Immature natural killer cell (primary cell): ENCODE measurements around the gene ANKRD9. TPM values are rescaled to one million over a fixed set of nuclear protein-coding genes. Genes with fewer than 3 reads are reported as not detected.
A peak's percentile ranks its signal among the peaks of the same experiment; 100 is the strongest.

Experiments
- DNase-seq, 3 donors: peaks; one replicate each; pipeline ENCODE4 v3.0.0; 2022; ENCODE audit warnings: mixed read lengths in 1 of 3
- H3K27ac Mint-ChIP-seq, 6 donors: one replicate each; pipeline ENCODE4 v1.8.0; 2020; ENCODE audit warnings: mixed read lengths in 6 of 6, mild to moderate bottlenecking in 5 of 6, inconsistent platforms in 4 of 6, moderate library complexity in 3 of 6
- H3K27me3 Mint-ChIP-seq, 3 donors: one replicate each; pipeline ENCODE4 v1.8.0; 2020 to 2021; ENCODE audit warnings: low read depth in 3 of 3, mild to moderate bottlenecking in 3 of 3, mixed read lengths in 3 of 3, moderate library complexity in 3 of 3, inconsistent platforms in 1 of 3
- H3K36me3 Mint-ChIP-seq, 3 donors: one replicate each; pipeline ENCODE4 v1.8.0; 2020; ENCODE audit warnings: mixed read lengths in 3 of 3, inconsistent platforms in 2 of 3, mild to moderate bottlenecking in 2 of 3
- H3K4me1 Mint-ChIP-seq, 2 donors: one replicate each; pipeline ENCODE4 v1.8.0; 2020; ENCODE audit warnings: inconsistent platforms in 2 of 2, mild to moderate bottlenecking in 2 of 2, mixed read lengths in 2 of 2, moderate library complexity in 1 of 2
- H3K4me3 Mint-ChIP-seq, 5 donors: one replicate each; pipeline ENCODE4 v1.8.0; 2020; ENCODE audit warnings: mild to moderate bottlenecking in 5 of 5, mixed read lengths in 5 of 5, inconsistent platforms in 3 of 5, moderate library complexity in 3 of 5
- H3K9me3 Mint-ChIP-seq, 6 donors: one replicate each; pipeline ENCODE4 v1.8.0; 2020; ENCODE audit warnings: mild to moderate bottlenecking in 6 of 6, mixed read lengths in 6 of 6, inconsistent platforms in 4 of 6, moderate library complexity in 3 of 6
- polyA plus RNA-seq, 3 donors: library from polyadenylated mRNA; unstranded; fragments of 300-500 nt; fragmentation: Illumina TruSeq; gene quantifications; one replicate each; pipeline ENCODE4 v1.2.3, GENCODE V29; 2021

ANKRD9 gene
- polyA plus RNA-seq, 3 donors from 2014 or later = 0.22 to 2.1 (median 0.44) TPM

DNA sequence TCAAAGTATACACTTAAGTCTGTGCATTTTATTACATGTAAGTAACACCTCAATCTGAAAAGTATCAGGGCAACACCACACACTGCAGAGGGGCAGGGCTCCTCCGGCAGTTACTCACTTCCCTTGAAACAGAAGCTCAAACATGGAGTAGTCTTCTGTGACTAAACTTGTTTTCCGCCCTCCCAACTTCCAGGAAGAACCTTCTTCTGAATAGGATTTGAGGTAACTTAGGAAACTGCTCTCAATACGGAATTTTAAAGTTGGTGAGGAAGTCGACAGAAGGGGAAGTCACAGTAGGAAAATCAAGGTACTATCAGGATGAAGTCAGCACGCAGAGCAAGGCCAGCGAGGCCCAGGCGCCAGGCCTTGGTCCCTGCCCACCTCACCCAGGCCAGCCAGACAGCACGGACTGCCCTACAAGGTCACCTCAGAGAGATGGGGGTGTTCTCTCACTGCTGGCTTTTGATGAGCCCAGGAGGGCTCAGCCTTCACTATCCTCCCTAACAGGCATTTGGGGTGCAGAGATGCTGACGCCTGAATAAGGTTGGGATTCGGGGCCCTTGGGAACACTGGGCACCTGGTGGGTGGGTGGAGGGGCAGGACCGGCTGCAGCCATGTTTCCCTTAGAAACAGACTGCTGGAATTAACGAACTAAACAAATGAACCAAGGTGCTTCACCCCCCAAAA is 5.8 kb downstream of the ANKRD9 start:
- H3K36me3 Mint-ChIP-seq = peaks cover 0 to 9% (median 9%) of the 10 kb centered on the region in 3 donors
- H3K4me3 Mint-ChIP-seq = no peak overlapping the region
- DNase-seq = no peak
- no peaks in the 10 kb centered on the region for H3K9me3 Mint-ChIP-seq
- peak overlapping the region in 2 of 6 donors; percentile 54 to 58 for H3K27ac Mint-ChIP-seq
- H3K27me3 Mint-ChIP-seq = peaks cover 0 to 13% (median 3%) of the 10 kb centered on the region in 3 donors
- H3K4me1 Mint-ChIP-seq = peaks cover 16% of the 10 kb centered on the region in 2 donors

DNA sequence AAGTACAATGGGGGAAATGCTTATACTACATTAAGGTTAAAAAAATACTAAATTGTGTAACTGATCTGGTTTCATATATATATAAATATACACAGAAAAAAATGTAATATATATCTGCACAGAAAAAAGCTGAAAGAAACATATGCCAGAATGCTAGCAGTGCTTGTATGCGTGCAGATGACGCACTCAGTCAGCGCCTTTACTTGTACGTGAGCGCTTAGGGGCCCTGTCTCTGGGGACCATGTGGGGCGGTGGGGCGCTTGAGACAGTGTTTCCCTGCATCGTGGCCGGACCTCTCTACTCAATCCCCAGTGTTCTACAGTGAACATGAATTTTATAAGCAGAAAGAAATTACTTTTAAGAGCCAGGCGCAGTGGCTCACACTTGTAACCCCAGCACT is 7.0 kb downstream of the ANKRD9 start:
- Mint-ChIP-seq H3K9me3 (no peaks in the 10 kb centered on the region), H3K4me1 (peaks cover 16 to 18% of the 10 kb centered on the region in 2 donors), H3K4me3 (no peak overlapping the region), H3K27ac (peak overlapping the region in 3 of 6 donors; percentile 15 to 56 (median 19)), H3K27me3 (peaks cover 0 to 14% (median 3%) of the 10 kb centered on the region in 3 donors), H3K36me3 (peaks cover 0 to 12% (median 9%) of the 10 kb centered on the region in 3 donors)
- no peak for DNase-seq

DNA sequence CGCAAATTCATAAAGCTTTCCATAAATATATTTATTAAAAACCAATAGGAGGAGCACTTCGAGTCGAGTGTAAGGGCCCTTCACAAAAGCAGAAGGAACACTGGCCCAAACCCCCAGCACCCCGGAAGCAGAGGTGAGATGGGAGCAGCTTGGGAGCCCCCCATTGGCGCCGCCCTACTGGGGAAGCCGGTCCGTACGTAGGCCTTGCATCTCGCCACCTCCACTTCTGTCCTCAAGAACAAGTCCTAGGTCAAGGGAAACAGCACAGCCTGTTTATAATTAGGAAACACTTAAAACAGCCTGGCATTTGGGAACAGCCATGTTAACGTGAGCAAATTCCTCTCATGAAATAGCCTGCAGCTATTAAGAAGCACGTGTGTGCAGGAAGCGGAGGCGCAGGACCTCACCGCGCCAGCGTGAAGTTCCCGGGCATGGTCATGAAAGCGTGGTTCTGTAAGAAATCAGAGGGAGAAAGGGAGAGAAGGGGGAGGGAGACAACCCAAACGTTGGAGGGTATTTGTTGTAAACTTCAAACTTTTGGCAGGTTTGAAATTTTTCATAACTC is 7.7 kb downstream of the ANKRD9 start:
- H3K9me3 Mint-ChIP-seq = no peaks in the 10 kb centered on the region
- H3K27ac Mint-ChIP-seq = peak overlapping the region in 4 of 6 donors; percentile 33 to 93 (median 76)
- H3K27me3 Mint-ChIP-seq = peaks cover 0 to 14% (median 3%) of the 10 kb centered on the region in 3 donors
- peaks cover 16 to 18% of the 10 kb centered on the region in 2 donors for H3K4me1 Mint-ChIP-seq
- peaks cover 0 to 12% (median 9%) of the 10 kb centered on the region in 3 donors for H3K36me3 Mint-ChIP-seq
- no peak for DNase-seq
- H3K4me3 Mint-ChIP-seq = no peak overlapping the region

DNA sequence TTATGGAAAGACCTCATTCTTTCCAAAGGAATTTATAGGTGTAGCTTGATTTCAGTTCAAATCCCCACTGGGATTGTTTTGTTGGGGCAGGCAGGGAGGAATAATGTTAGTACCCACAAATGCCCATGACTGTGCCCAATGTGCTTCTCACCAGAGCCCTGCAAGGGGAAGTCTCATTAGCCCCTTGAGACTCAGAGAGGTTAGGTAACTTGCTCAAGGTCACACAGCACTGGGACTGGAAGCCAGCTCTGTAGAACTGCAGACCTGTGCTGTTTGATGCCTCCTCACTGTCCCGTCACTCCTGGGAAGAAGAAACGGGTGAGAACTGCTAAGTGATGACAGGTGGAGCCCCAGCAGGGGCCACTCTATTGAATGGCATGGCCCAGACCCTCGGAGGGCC is 8.9 kb downstream of the ANKRD9 start:
- DNase-seq = peak in 1 of 3 donors; percentile 28
- Mint-ChIP-seq H3K27me3 (peaks cover 0 to 12% (median 0%) of the 10 kb centered on the region in 3 donors), H3K4me3 (peak overlapping the region in 2 of 5 donors; percentile 7 to 53), H3K36me3 (peaks cover 0 to 12% (median 9%) of the 10 kb centered on the region in 3 donors), H3K27ac (peak overlapping the region; percentile 88 to 97 (median 93)), H3K9me3 (no peaks in the 10 kb centered on the region), H3K4me1 (peaks cover 16 to 18% of the 10 kb centered on the region in 2 donors)

DNA sequence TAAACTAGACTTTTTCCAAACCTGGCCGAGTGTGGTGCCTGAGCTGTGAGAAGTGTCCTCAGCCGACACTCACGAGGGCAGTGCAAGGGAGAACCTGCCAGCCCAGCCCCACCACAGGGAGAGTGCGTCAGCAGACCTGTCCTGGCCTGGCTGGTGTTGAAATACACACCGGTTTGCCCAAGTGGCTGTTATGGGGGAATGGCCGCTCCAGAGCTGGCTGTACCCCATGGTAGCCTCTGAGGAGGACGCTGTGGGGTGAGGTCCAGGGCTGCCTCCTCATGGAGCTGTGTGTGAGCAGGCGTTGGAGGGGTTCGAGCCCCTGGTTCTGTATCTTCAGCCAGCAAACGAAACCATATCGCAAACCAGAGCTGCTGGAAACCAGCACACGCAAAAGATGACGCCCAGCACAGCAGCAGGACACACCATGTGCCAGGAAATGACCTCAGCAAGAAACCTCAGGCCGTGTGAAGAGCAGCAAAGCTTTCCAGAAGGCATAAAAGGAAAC is 9.4 kb downstream of the ANKRD9 start:
- peaks cover 0 to 10% (median 0%) of the 10 kb centered on the region in 3 donors for H3K27me3 Mint-ChIP-seq
- DNase-seq = peak; percentile 45 to 73 (median 55)
- peaks cover 16 to 18% of the 10 kb centered on the region in 2 donors for H3K4me1 Mint-ChIP-seq
- H3K27ac Mint-ChIP-seq = peak overlapping the region; percentile 88 to 97 (median 93)
- no peaks in the 10 kb centered on the region for H3K9me3 Mint-ChIP-seq
- H3K4me3 Mint-ChIP-seq = peak overlapping the region in 3 of 5 donors; percentile 7 to 53 (median 49)
- H3K36me3 Mint-ChIP-seq = peaks cover 0 to 12% (median 9%) of the 10 kb centered on the region in 3 donors

- H3K27me3 Mint-ChIP-seq = peaks cover 0 to 10% (median 0%) of the 10 kb centered on the region in 3 donors
- H3K36me3 Mint-ChIP-seq = peaks cover 0 to 12% (median 9%) of the 10 kb centered on the region in 3 donors
- H3K27ac Mint-ChIP-seq = peak overlapping the region; percentile 88 to 97 (median 93)
- no peaks in the 10 kb centered on the region for H3K9me3 Mint-ChIP-seq
- peaks cover 16 to 18% of the 10 kb centered on the region in 2 donors for H3K4me1 Mint-ChIP-seq
- H3K4me3 Mint-ChIP-seq = peak overlapping the region in 3 of 5 donors; percentile 7 to 53 (median 41)
- no peak for DNase-seq
Observed at GRCh38 chr14:102499401-102500157, 10.0 kb downstream of the ANKRD9 start.

DNA sequence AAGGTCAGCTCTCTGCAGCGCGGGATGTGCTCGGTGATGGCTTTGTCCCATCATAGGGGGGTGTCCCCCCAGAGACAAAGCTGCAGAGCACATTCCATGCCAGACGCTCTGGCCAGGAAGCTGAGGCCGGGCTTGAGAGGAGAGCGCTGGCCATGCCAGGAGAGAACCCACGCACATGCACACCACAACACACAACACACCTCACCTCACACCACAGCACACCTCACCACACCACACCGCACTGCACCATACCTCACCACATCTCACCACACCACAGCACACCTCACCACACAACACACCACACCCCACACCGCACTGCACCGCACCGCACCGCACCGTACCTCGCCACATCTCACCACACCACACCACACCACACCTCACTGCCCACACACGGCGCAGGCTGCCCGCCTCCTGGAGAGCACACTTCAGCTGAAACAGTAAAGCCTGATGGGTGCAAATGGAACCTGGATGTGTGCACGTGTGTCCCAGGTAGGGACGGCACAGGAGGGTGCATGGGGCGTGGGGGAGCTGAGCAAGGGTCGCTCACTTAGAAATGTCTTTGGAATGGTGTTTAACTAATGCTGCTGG is 10.8 kb downstream of the ANKRD9 start:
- Mint-ChIP-seq H3K27ac (peak overlapping the region; percentile 34 to 97 (median 82)), H3K4me1 (peaks cover 16 to 18% of the 10 kb centered on the region in 2 donors), H3K27me3 (peaks cover 0 to 10% (median 0%) of the 10 kb centered on the region in 3 donors), H3K36me3 (peaks cover 0 to 12% (median 9%) of the 10 kb centered on the region in 3 donors), H3K9me3 (no peaks in the 10 kb centered on the region), H3K4me3 (peak overlapping the region in 1 of 5 donors; percentile 24)
- DNase-seq = no peak

GRCh38 chr14:102497998-102498677 is 11.4 kb downstream of the ANKRD9 start:
- Mint-ChIP-seq H3K36me3 (peaks cover 0 to 12% (median 9%) of the 10 kb centered on the region in 3 donors), H3K4me1 (peaks cover 16 to 18% of the 10 kb centered on the region in 2 donors), H3K9me3 (no peaks in the 10 kb centered on the region), H3K4me3 (no peak overlapping the region), H3K27ac (peak overlapping the region in 3 of 6 donors; percentile 46 to 69 (median 55)), H3K27me3 (peaks cover 0 to 10% (median 0%) of the 10 kb centered on the region in 3 donors)
- DNase-seq = no peak

DNA sequence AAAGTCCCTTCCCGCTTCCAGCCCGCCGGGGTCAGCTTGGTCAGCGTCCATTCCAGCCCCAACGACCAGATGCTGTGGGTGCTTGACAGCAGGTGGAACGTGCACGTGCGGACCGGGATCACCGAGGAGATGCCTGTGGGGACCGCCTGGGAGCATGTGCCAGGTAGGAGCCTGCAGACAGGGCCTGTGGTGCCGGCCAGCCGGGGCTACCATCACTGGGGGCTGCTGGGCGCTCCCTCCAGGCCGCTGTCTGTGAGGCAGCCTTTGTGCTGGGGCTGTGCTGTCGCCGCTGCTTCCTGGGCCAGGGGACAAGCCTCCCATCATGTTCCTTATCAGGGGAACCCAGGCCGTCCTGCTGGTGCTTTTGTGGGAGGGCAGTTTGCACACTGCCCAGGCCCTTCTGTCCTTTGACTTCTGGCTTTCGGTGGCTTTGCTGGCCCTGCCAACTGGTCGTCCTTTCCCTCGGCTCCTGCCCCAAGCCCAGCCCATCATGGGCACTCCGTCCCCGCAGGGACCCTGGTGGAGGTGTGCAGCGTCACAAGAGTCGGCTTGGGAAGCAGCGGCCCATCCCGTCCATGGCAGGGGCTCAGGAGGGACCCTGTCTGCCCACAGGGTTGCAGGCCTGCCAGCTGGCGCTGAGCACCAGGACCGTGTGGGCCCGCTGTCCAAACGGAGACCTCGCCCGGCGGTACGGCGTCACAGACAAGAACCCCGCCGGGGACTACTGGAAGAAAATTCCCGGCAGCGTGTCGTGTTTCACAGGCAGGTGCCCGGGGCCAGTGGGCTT is 12.4 kb downstream of the ANKRD9 start:
- Mint-ChIP-seq H3K27ac (peak overlapping the region in 2 of 6 donors; percentile 55 to 69), H3K4me1 (peaks cover 16 to 18% of the 10 kb centered on the region in 2 donors), H3K9me3 (no peaks in the 10 kb centered on the region), H3K36me3 (peaks cover 0 to 12% (median 9%) of the 10 kb centered on the region in 3 donors), H3K4me3 (no peak overlapping the region), H3K27me3 (peaks cover 0 to 10% (median 0%) of the 10 kb centered on the region in 3 donors)
- no peak for DNase-seq

GRCh38 chr14:102496331-102496691 is 13.3 kb downstream of the ANKRD9 start:
- Mint-ChIP-seq H3K36me3 (peaks cover 0 to 12% (median 9%) of the 10 kb centered on the region in 3 donors), H3K9me3 (no peaks in the 10 kb centered on the region), H3K27me3 (peaks cover 0 to 8% (median 0%) of the 10 kb centered on the region in 3 donors), H3K4me3 (no peak overlapping the region), H3K4me1 (peaks cover 16 to 18% of the 10 kb centered on the region in 2 donors), H3K27ac (peak overlapping the region in 1 of 6 donors; percentile 28)
- no peak for DNase-seq

GRCh38 chr14:102495491-102496330 is 13.9 kb downstream of the ANKRD9 start:
- Mint-ChIP-seq H3K36me3 (peaks cover 0 to 12% (median 9%) of the 10 kb centered on the region in 3 donors), H3K27ac (peak overlapping the region in 1 of 6 donors; percentile 83), H3K27me3 (peaks cover 0 to 8% (median 0%) of the 10 kb centered on the region in 3 donors), H3K4me1 (peaks cover 10 to 12% of the 10 kb centered on the region in 2 donors), H3K4me3 (no peak overlapping the region), H3K9me3 (no peaks in the 10 kb centered on the region)
- DNase-seq = no peak
